BE2C (cell line): ENCODE measurements around the gene FAF1.
"Not testable (repeated sequence)": the region's sequence is repeated elsewhere in the genome, so short reads cannot be mapped to it uniquely, and the experiment has no call there.

Experiments used
- DNase-seq: peaks from one replicate; pipeline ENCODE4 v3.0.0-alpha.2; 2020
- H3K27me3 ChIP-seq: fragments of 250-450 bp; sonication (Bioruptor Pico); 2 replicates; pipeline ENCODE4 v1.5.1; 2020; ENCODE audit warnings: mild to moderate bottlenecking
- H3K36me3 ChIP-seq: fragments of 250-450 bp; sonication (Bioruptor Pico); 2 replicates; pipeline ENCODE4 v1.5.1; 2020; ENCODE audit warnings: mild to moderate bottlenecking
- H3K4me1 ChIP-seq: fragments of 250-450 bp; sonication (Bioruptor Pico); 2 replicates; pipeline ENCODE4 v1.5.1; 2020
- H3K4me3 ChIP-seq: 2 replicates; pipeline ENCODE4 v1.5.1; 2011; ENCODE audit warnings: low read depth, low read length
- H3K9me3 ChIP-seq: fragments of 250-450 bp; sonication (Bioruptor Pico); 2 replicates; pipeline ENCODE4 v1.5.1; 2020
- CTCF ChIP-seq: IDR thresholded peaks from 2 replicates; pipeline ENCODE4 v1.5.1; 2012; ENCODE audit warnings: mild to moderate bottlenecking, low read depth, low read length

FAF1 gene

GRCh38 chr1:50531027-50531426, 429.0 kb downstream of the FAF1 start:
- Histone ChIP-seq H3K27me3 (no peaks in the 10 kb centered on the region), H3K4me3 (no peak overlapping the region), H3K36me3 (no peaks in the 10 kb centered on the region), H3K4me1 (no peaks in the 10 kb centered on the region), H3K9me3 (no peaks in the 10 kb centered on the region)
- DNase-seq, result no peak
- no peak for TF ChIP-seq CTCF

- H3K4me3 ChIP-seq, result no peak overlapping the region
- H3K9me3 ChIP-seq, result no peaks in the 10 kb centered on the region
- H3K27me3 ChIP-seq, result no peaks in the 10 kb centered on the region
- no peak for TF ChIP-seq CTCF
- no peak for DNase-seq
- H3K4me1 ChIP-seq, result no peaks in the 10 kb centered on the region
- H3K36me3 ChIP-seq, result no peaks in the 10 kb centered on the region
Measured at GRCh38 chr1:50529510-50529909, 430.6 kb downstream of the FAF1 start.

- not testable (repeated sequence) for H3K36me3 ChIP-seq
Measured at GRCh38 chr1:50527987-50528320, 432.1 kb downstream of the FAF1 start.

GRCh38 chr1:50527249-50527986, 432.6 kb downstream of the FAF1 start:
- DNase-seq, result no peak
- TF ChIP-seq CTCF, result no peak
- no peaks in the 10 kb centered on the region for H3K27me3 ChIP-seq
- no peaks in the 10 kb centered on the region for H3K36me3 ChIP-seq
- H3K4me3 ChIP-seq, result no peak overlapping the region
- H3K9me3 ChIP-seq, result no peaks in the 10 kb centered on the region
- no peaks in the 10 kb centered on the region for H3K4me1 ChIP-seq

More at GRCh38 chr1:50527987-50528320, 432.1 kb downstream of the FAF1 start:
- DNase-seq, H3K9me3 ChIP-seq, H3K4me3 ChIP-seq, H3K27me3 ChIP-seq, H3K4me1 ChIP-seq: not testable (repeated sequence)

- no peak for TF ChIP-seq CTCF
- no peaks in the 10 kb centered on the region for H3K4me1 ChIP-seq
- H3K36me3 ChIP-seq, result no peaks in the 10 kb centered on the region
- no peak overlapping the region for H3K4me3 ChIP-seq
- DNase-seq, result no peak
- H3K9me3 ChIP-seq, result no peaks in the 10 kb centered on the region
- no peaks in the 10 kb centered on the region for H3K27me3 ChIP-seq
Measured at GRCh38 chr1:50526431-50526830, 433.6 kb downstream of the FAF1 start.

GRCh38 chr1:50523548-50523947, 436.5 kb downstream of the FAF1 start:
- H3K4me3 ChIP-seq, result no peak overlapping the region
- no peak for DNase-seq
- H3K27me3 ChIP-seq, result no peaks in the 10 kb centered on the region
- TF ChIP-seq CTCF, result no peak
- H3K4me1 ChIP-seq, result no peaks in the 10 kb centered on the region
- H3K9me3 ChIP-seq, result no peaks in the 10 kb centered on the region
- no peaks in the 10 kb centered on the region for H3K36me3 ChIP-seq
